IMR-90 (cell line): ENCODE data around the gene FBXW4. TPM values are rescaled to one million over a fixed set of nuclear protein-coding genes. Genes with fewer than 3 reads are reported as not detected.

Experiments used
- ATAC-seq: fragments of 200-7000 bp; cut with Tn5 transposase; 2 replicates; pipeline ENCODE4 v1.9.1; 2020; ENCODE audit warnings: low read depth, mild to moderate bottlenecking, moderate library complexity
- BruUV-seq: library from RNA; stranded (reverse); fragments of 400-500 nt; replicated peaks from 2 replicates; lab custom pipeline; 2021; lab: Mats Ljungman, UMichigan
- CTCF ChIA-PET: fragments of 300-600 bp; formaldehyde crosslinking; extraction: SDS; loops from one replicate; lab custom pipeline; 2021; ENCODE audit warnings: antibody characterized with exemption; lab: Yijun Ruan, JAX
- POLR2A ChIA-PET: fragments of 300-600 bp; sonication (Branson Sonifier 250); formaldehyde crosslinking; loops from one replicate; lab custom pipeline; 2022; ENCODE audit warnings: antibody characterized with exemption; ENCODE audit not compliant: unreplicated experiment; lab: Charles Lee
- DNase-seq: peaks from one replicate; pipeline ENCODE4 v3.0.0; 2013
- H2AFZ ChIP-seq: replicated peaks from 2 replicates; pipeline ENCODE3; 2013; ENCODE audit warnings: low read length, mild to moderate bottlenecking; ENCODE audit not compliant: poor library complexity
- H2AK5ac ChIP-seq: 2 replicates; pipeline ENCODE4 v1.6.1; 2013; ENCODE audit warnings: low read depth, low read length, inconsistent platforms
- H2AK9ac ChIP-seq: replicated peaks from 2 replicates; pipeline ENCODE3; 2013; ENCODE audit warnings: mild to moderate bottlenecking, low read depth, low read length, moderate library complexity; ENCODE audit not compliant: poor library complexity
- H2BK120ac ChIP-seq: 2 replicates; pipeline ENCODE4 v1.6.1; 2013; ENCODE audit warnings: low read depth, low read length, inconsistent platforms
- H2BK15ac ChIP-seq: 3 replicates; pipeline ENCODE4 v1.6.1; 2013; ENCODE audit warnings: low read depth, low read length, inconsistent platforms
- H2BK20ac ChIP-seq: 2 replicates; pipeline ENCODE4 v1.6.1; 2013; ENCODE audit warnings: low read depth, mild to moderate bottlenecking, inconsistent platforms, low read length, moderate library complexity
- H2BK5ac ChIP-seq: 2 replicates; pipeline ENCODE4 v1.6.1; 2013; ENCODE audit warnings: mild to moderate bottlenecking, low read depth, low read length, inconsistent platforms; ENCODE audit not compliant: poor library complexity, severe bottlenecking
- H3K14ac ChIP-seq: replicated peaks from 2 replicates; pipeline ENCODE4 v1.6.1; 2013; ENCODE audit warnings: low read depth, low read length, inconsistent platforms
- H3K18ac ChIP-seq: 2 replicates; pipeline ENCODE4 v1.6.1; 2013; ENCODE audit warnings: low read depth, low read length, control low read depth
- H3K23ac ChIP-seq: 2 replicates; pipeline ENCODE4 v1.6.1; 2013; ENCODE audit warnings: low read depth, low read length, inconsistent platforms
- H3K27ac ChIP-seq: 2 replicates; pipeline ENCODE4 v1.5.1; 2013; ENCODE audit warnings: mild to moderate bottlenecking, control low read depth, low read length; ENCODE audit not compliant: insufficient read depth
- H3K27me3 ChIP-seq: 2 replicates; pipeline ENCODE4 v1.6.1; 2013; ENCODE audit warnings: low read length; ENCODE audit not compliant: control insufficient read depth, insufficient read depth
- H3K36me3 ChIP-seq: 2 replicates; pipeline ENCODE4 v1.6.1; 2013; ENCODE audit warnings: low read length, mixed read lengths; ENCODE audit not compliant: control insufficient read depth, insufficient read depth
- H3K4ac ChIP-seq: 2 replicates; pipeline ENCODE4 v1.6.1; 2013; ENCODE audit warnings: low read depth, low read length, inconsistent platforms
- H3K4me1 ChIP-seq: 2 replicates; pipeline ENCODE4 v1.6.1; 2013; ENCODE audit warnings: low read length, mixed read lengths; ENCODE audit not compliant: control insufficient read depth, insufficient read depth
- H3K4me2 ChIP-seq: 2 replicates; pipeline ENCODE4 v1.6.1; 2013; ENCODE audit warnings: low read depth, mild to moderate bottlenecking, control low read depth, low read length, moderate library complexity
- H3K4me3 ChIP-seq: 2 replicates; pipeline ENCODE4 v1.5.1; 2013; ENCODE audit warnings: low read depth, mild to moderate bottlenecking, control low read depth, low read length, moderate library complexity; ENCODE audit not compliant: insufficient read depth
- H3K56ac ChIP-seq: 2 replicates; pipeline ENCODE4 v1.6.1; 2013; ENCODE audit warnings: low read length, inconsistent platforms; ENCODE audit not compliant: insufficient read depth; ENCODE audit errors: extremely low read depth
- H3K79me1 ChIP-seq, 2 experiments: 2 replicates each; pipeline ENCODE4 v1.6.1; 2013; ENCODE audit warnings: low read length in 2 of 2, inconsistent platforms in 1 of 2, low read depth in 1 of 2
- H3K9ac ChIP-seq: 2 replicates; pipeline ENCODE4 v1.6.1; 2013; ENCODE audit warnings: low read depth, low read length, control low read depth
- H3K9me1 ChIP-seq: 2 replicates; pipeline ENCODE4 v1.6.1; 2013; ENCODE audit warnings: low read length, inconsistent platforms; ENCODE audit not compliant: insufficient read depth
- H3K9me3 ChIP-seq: 2 replicates; pipeline ENCODE4 v1.6.1; 2013; ENCODE audit warnings: low read length; ENCODE audit not compliant: control insufficient read depth, insufficient read depth
- H4K20me1 ChIP-seq: 2 replicates; pipeline ENCODE4 v1.6.1; 2013; ENCODE audit warnings: low read length, inconsistent platforms; ENCODE audit not compliant: insufficient read depth
- H4K5ac ChIP-seq: 2 replicates; pipeline ENCODE4 v1.6.1; 2013; ENCODE audit warnings: mild to moderate bottlenecking, low read depth, low read length, control low read depth
- H4K8ac ChIP-seq, 2 experiments: 2 replicates each; pipeline ENCODE4 v1.6.1; 2013; ENCODE audit warnings: low read depth in 2 of 2, low read length in 2 of 2, control low read depth in 1 of 2, inconsistent platforms in 1 of 2
- H4K91ac ChIP-seq: 2 replicates; pipeline ENCODE4 v1.6.1; 2013; ENCODE audit warnings: low read depth, low read length, inconsistent platforms; ENCODE audit not compliant: insufficient read depth
- BHLHE40 ChIP-seq: fragments of 150-350 bp; IDR thresholded peaks from 2 replicates; pipeline ENCODE4 v1.6.1; 2016; ENCODE audit warnings: mild to moderate bottlenecking, low read depth, low read length
- CEBPB ChIP-seq: IDR thresholded peaks from 2 replicates; pipeline ENCODE4 v1.6.1; 2012; ENCODE audit warnings: low read depth, low read length, improper control_type of control experiment
- CHD1 ChIP-seq: IDR thresholded peaks from 2 replicates; pipeline ENCODE4 v1.6.1; 2012; ENCODE audit warnings: low read depth, low read length, improper control_type of control experiment
- CTCF ChIP-seq: conservative IDR thresholded peaks from 2 replicates; pipeline ENCODE4 v1.5.1; 2012; ENCODE audit warnings: mild to moderate bottlenecking, low read depth, low read length, improper control_type of control experiment
- ELK1 ChIP-seq: fragments of 150-350 bp; IDR thresholded peaks from 2 replicates; pipeline ENCODE4 v1.6.1; 2016; ENCODE audit warnings: low read depth, mild to moderate bottlenecking, low read length, moderate library complexity, borderline replicate concordance
- MAFK ChIP-seq: IDR thresholded peaks from 2 replicates; pipeline ENCODE4 v1.6.1; 2012; ENCODE audit warnings: low read depth, low read length, improper control_type of control experiment
- MAZ ChIP-seq: IDR thresholded peaks from 2 replicates; pipeline ENCODE4 v1.6.1; 2012; ENCODE audit warnings: low read depth, mild to moderate bottlenecking, low read length, improper control_type of control experiment, moderate library complexity, borderline replicate concordance
- MXI1 ChIP-seq: IDR thresholded peaks from 2 replicates; pipeline ENCODE4 v1.6.1; 2012; ENCODE audit warnings: low read depth, mild to moderate bottlenecking, low read length, moderate library complexity, borderline replicate concordance
- NFE2L2 ChIP-seq: fragments of 150-350 bp; IDR thresholded peaks from 2 replicates; pipeline ENCODE4 v1.6.1; 2016; ENCODE audit warnings: low read depth, mild to moderate bottlenecking, low read length
- POLR2A ChIP-seq: IDR thresholded peaks from 2 replicates; pipeline ENCODE4 v1.6.1; 2012; ENCODE audit warnings: mild to moderate bottlenecking, low read depth, low read length
- RAD21 ChIP-seq: IDR thresholded peaks from 2 replicates; pipeline ENCODE4 v1.6.1; 2012; ENCODE audit warnings: low read length, improper control_type of control experiment
- RCOR1 ChIP-seq: IDR thresholded peaks from 2 replicates; pipeline ENCODE4 v1.6.1; 2012; ENCODE audit warnings: mild to moderate bottlenecking, low read length, improper control_type of control experiment; ENCODE audit not compliant: insufficient replicate concordance
- RFX5 ChIP-seq: IDR thresholded peaks from 2 replicates; pipeline ENCODE4 v1.8.0; 2012; ENCODE audit warnings: low read depth, mild to moderate bottlenecking, low read length, moderate library complexity
- SMC3 ChIP-seq: fragments of 150-350 bp; IDR thresholded peaks from 2 replicates; pipeline ENCODE4 v1.6.1; 2016; ENCODE audit warnings: low read depth, mild to moderate bottlenecking, antibody characterized with exemption, low read length, moderate library complexity
- USF2 ChIP-seq: fragments of 150-350 bp; IDR thresholded peaks from 2 replicates; pipeline ENCODE4 v1.6.1; 2017; ENCODE audit warnings: mild to moderate bottlenecking, antibody characterized with exemption, low read length, low read depth
- WGBS, 2 experiments: methylation state at CpG; one replicate each; pipeline versions ENCODE4 v1.1.5 to v1.1.7; 2013; ENCODE audit warnings: missing lambda C conversion rate in 2 of 2; ENCODE audit not compliant: insufficient read length in 1 of 2; ENCODE audit errors: extremely low coverage in 2 of 2; 5-methylcytosine and 5-hydroxymethylcytosine counted together
- dilution Hi-C: fragments of 300-500 bp; cut with HindIII; formaldehyde crosslinking; loops from one replicate; pipeline ENCODE4 v1.14.3; 2018; ENCODE audit warnings: low sequenced_read_pairs; ENCODE audit not compliant: unreplicated experiment
- in situ Hi-C: fragments of 300-500 bp; cut with MboI; formaldehyde crosslinking; loops from 3 replicates; pipeline ENCODE4 v1.14.3; 2019; ENCODE audit warnings: low sequenced_read_pairs, inconsistent platforms, mixed read lengths
- intact Hi-C: fragments of 100-400 bp; cut with micrococcal nuclease; formaldehyde crosslinking; loops from 2 replicates; pipeline ENCODE4 v1.10.0; 2022
- polyA plus RNA-seq, 3 experiments: library from polyadenylated mRNA; depleted of rRNA; stranded (reverse); fragments of >200 nt; gene quantifications; 2 replicates each; pipeline ENCODE4 v1.2.3, GENCODE V29; 2012; ENCODE audit warnings: low replicate concordance in 1 of 3
- total RNA-seq: library from RNA; depleted of rRNA; stranded (reverse); fragments of >200 nt; gene quantifications from 2 replicates; pipeline ENCODE4 v1.2.3, GENCODE V29; 2012

Gene FBXW4
- total and polyA plus RNA-seq, 2 of the 4 experiments (the other 2 are of a cell fraction), result 19.3 to 26.7 TPM

- no CpG with 5 or more reads among the region's 5 CpGs for WGBS, 2 experiments
- intact Hi-C loops (no loop called here), in situ Hi-C loops (no loop called here), dilution Hi-C loops (no loop called here)
- H3K27me3 ChIP-seq, result no peaks in the 10 kb centered on the region
- H3K79me1 ChIP-seq, result peaks cover 42 to 65% of the 10 kb centered on the region in 2 experiments
- H4K8ac ChIP-seq, result no peak overlapping the region
- H3K23ac ChIP-seq, result no peak overlapping the region
- peak overlapping the region; percentile 12; the same call in 1 of the 2 replicates for H2BK20ac ChIP-seq
- peaks cover 13% of the 10 kb centered on the region for H3K4me1 ChIP-seq
- DNase-seq (peak; percentile 12), ATAC-seq (no peak)
- no peak overlapping the region for H3K27ac ChIP-seq
- H3K4me3 ChIP-seq, result no peak overlapping the region
- H3K9ac ChIP-seq, result no peak overlapping the region
- no peak overlapping the region for H2BK120ac ChIP-seq
- no peak overlapping the region for H3K4ac ChIP-seq
- H2AK9ac ChIP-seq, result no peak overlapping the region
- peaks cover 4% of the 10 kb centered on the region for H3K9me1 ChIP-seq
- CTCF ChIA-PET, result no interaction called here
- H2AK5ac ChIP-seq, result no peak overlapping the region
- POLR2A ChIA-PET, result no interaction called here
- H3K36me3 ChIP-seq, result peaks cover 2% of the 10 kb centered on the region; the same call in 1 of the 2 replicates
- no TSS peak for BruUV-seq
- no peak overlapping the region for H4K5ac ChIP-seq
- no peak overlapping the region for H2BK5ac ChIP-seq
- peaks cover 14% of the 10 kb centered on the region; the same call in 1 of the 2 replicates for H4K20me1 ChIP-seq
- no peak overlapping the region for H2BK15ac ChIP-seq
- H3K4me2 ChIP-seq, result no peak overlapping the region
- no peak overlapping the region for H3K14ac ChIP-seq
- H4K91ac ChIP-seq, result no peak overlapping the region
- H2AFZ ChIP-seq, result no peak overlapping the region
- no peaks in the 10 kb centered on the region for H3K9me3 ChIP-seq
- no peak overlapping the region for H3K18ac ChIP-seq
- no peak overlapping the region for H3K56ac ChIP-seq
- TF ChIP-seq USF2 (no peak), CEBPB (no peak), MAFK (no peak), POLR2A (no peak), MXI1 (no peak), SMC3 (no peak), CTCF (no peak), NFE2L2 (no peak), RFX5 (no peak), ELK1 (no peak), MAZ (no peak), RCOR1 (no peak), RAD21 (no peak), CHD1 (no peak), BHLHE40 (no peak)
Observed at GRCh38 chr10:101686133-101686925, 8.6 kb downstream of the FBXW4 start.
